Upper lobe of left lung (tissue), 4 donors: ENCODE results near the gene SMOC2.

Experiments
- EP300 ChIP-seq, 4 donors: sonication (generic); formaldehyde crosslinking; IDR thresholded peaks; one replicate each; pipeline ENCODE4 v1.5.1; 2017; ENCODE audit warnings: antibody characterized with exemption in 4 of 4, control low read depth in 2 of 4
- TF ChIP-seq, protein P1 (sequence below), 6 experiments: fragments of 450-650 bp in 4 of 6; fragments of 200-600 bp in 2 of 6; sonication (generic) in 2 of 6; IDR thresholded peaks; one replicate each; pipeline ENCODE4 v1.5.1; 2016 to 2019; ENCODE audit warnings: antibody characterized with exemption in 6 of 6

DNA sequence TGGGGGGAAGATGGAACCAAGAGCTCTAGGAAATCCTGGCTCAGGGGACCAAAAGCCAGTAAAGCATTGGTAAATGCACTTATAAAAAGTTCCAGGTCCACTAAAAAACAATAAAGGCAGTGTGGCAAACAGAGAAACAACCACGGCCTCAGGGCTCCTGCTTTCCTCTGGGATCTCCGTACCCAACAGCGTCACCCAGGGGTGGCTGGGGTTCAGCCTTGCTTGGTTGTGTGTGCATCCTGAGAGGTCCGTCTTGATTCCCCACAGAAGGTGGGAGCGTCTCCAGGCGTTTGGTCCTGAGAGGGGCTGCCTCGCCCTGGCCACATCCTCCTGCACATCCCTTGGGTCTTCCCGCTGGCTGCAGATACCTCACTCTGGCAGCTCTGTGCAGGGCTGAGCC is 60.6 kb downstream of the SMOC2 start:
- no peak for TF ChIP-seq EP300 (IDR thresholded peaks at IDR 0.05)
- TF ChIP-seq, protein P1, sequence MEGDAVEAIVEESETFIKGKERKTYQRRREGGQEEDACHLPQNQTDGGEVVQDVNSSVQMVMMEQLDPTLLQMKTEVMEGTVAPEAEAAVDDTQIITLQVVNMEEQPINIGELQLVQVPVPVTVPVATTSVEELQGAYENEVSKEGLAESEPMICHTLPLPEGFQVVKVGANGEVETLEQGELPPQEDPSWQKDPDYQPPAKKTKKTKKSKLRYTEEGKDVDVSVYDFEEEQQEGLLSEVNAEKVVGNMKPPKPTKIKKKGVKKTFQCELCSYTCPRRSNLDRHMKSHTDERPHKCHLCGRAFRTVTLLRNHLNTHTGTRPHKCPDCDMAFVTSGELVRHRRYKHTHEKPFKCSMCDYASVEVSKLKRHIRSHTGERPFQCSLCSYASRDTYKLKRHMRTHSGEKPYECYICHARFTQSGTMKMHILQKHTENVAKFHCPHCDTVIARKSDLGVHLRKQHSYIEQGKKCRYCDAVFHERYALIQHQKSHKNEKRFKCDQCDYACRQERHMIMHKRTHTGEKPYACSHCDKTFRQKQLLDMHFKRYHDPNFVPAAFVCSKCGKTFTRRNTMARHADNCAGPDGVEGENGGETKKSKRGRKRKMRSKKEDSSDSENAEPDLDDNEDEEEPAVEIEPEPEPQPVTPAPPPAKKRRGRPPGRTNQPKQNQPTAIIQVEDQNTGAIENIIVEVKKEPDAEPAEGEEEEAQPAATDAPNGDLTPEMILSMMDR (IDR thresholded peaks at IDR 0.05), result no peak
